GM18507 (cell line): ENCODE results near the gene FAM185A.
"Not testable (repeated sequence)": the region's sequence is repeated elsewhere in the genome, so short reads cannot be mapped to it uniquely, and the experiment has no call there.

ENCODE experiments used
- DNase-seq: peaks from one replicate; pipeline ENCODE4 v3.0.0; 2011; ENCODE audit warnings: low read depth; ENCODE audit not compliant: insufficient read length; ENCODE audit errors: extremely low spot score
- FAIRE-seq: peaks from 2 replicates; lab custom pipeline; 2011; peaks lifted over from hg19 to GRCh38; lab: Jason Lieb, UNC

Gene FAM185A

DNA sequence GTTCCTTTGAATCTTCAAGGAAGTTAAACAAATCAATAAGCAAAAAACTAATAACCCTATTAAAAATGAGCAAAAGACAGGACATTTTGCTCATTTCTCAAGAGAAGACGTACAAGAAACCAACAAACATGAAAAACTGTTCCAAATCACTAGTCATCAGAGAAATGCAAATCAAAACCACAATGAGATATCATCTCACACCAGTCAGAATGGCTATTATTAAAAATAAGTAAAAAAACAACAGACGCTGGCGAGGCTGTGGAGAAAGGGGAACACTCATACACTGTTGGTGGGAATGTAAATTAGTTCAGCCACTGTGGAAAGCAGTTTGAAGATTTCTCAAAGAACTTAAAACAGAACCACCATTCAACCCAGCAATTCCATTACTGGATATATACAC lies 21.7 kb downstream of the FAM185A start:
- FAIRE-seq, DNase-seq: not testable (repeated sequence)

DNA sequence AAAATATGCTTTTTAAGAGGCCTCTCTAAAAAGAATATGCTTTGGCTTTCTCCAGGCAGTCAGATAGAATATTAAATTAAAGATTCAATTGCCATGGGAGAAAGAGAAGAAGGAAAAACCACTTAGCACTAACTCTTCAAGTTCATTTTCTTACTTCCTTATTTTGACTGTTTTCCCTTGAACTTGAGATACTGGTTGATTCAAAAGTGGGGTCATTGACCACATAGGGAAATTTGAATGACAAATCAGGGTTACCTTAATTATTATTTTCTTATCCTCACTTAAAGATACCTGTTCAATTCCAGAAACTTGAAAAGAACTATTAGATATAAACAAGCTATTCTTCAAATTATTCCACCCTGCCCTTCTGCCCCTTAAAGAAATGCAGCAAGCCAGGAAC lies 27.4 kb downstream of the FAM185A start:
- DNase-seq, result not testable (repeated sequence)
- FAIRE-seq, result peak; percentile 31

DNA sequence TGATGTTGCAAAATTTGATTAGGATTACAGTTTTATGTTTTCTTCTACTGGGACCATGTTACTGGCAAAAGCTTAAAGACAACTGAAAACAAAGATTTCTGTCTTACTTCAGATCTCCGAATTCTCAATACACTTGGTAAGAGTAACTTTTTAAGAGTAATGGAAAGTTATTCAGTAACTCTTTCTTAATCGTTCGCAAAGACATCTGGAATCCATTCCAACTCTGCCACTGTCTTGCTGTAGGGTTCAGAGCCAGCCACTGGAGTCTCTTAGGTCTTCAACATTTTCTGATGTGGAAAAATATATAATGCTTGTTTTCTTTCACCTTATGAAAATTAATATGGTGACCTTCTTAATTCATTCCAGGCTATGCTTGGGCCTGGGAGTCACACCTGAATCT lies 29.9 kb downstream of the FAM185A start:
- not testable (repeated sequence) for DNase-seq, FAIRE-seq

DNA sequence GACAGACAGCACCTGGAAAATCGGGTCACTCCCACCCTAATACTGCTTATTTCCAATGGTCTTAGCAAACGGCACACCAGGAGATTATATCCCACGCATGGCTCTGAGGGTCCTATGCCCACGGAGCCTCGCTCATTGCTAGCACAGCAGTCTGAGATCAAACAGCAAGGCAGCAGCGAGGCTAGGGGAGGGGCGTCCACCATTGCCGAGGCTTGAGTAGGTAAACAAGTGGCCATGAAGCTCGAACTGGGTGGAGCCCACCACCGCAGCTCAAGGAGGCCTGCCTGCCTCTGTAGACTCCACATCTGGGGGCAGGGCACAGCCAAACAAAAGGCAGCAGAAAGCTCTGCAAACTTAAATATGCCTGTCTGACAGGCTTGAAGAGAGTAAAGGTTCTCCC lies 32.1 kb downstream of the FAM185A start:
- FAIRE-seq, result not testable (repeated sequence)

DNA sequence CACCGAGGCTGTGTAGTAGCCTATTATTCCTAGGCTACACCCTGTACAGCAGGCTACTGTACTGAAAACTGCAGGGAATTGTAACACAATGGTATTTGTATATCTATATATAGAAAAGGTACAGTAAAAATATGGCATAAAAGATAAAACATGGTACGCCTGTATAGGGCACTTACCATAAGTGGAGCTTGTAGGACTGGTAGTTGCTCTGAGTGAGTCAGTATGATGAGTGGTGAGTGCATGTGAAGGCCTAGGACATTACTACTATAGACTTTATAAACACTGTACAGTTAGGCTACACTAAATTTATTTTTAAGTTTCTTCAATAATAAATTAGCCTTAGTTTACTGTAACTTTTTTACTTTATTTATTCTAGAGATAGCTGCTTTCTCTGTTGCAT lies 40.0 kb downstream of the FAM185A start:
- not testable (repeated sequence) for FAIRE-seq, DNase-seq

More for the DNA sequence above, 32.1 kb downstream of the FAM185A start:
- DNase-seq, result not testable (repeated sequence)

DNA sequence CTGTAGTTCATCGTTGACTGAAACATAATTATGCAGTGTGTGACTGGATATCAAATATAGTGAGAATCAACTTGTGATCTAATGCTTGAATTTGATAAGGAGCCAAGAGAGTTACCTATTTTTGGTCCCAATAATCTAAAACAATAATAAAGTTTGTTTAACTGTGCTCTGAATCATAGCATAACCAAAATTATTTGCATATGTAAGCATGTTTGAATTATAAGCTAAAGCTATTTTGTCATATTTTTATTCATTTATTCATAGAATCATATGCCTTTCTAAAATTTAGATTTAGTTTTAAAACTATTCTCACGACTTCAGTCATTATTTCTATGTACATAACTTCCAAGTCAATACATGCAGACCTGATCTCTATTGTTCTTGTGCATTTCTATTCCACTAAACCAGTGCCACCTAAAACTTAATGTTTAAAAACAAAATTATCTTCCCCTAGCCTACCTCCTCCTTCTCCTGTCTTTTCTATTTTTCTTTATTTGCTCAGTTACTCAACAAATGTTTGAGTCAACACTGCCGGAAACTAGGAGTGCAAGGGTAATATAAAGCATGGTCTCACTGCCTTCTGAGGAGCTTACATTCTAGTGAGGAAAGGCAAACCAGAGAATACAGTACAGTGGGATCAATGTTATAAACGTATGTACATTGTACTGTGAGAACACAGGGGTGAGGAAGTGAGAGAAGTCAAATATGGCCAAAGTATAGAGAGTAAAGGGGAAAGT lies 41.7 kb downstream of the FAM185A start:
- DNase-seq, FAIRE-seq: not testable (repeated sequence)

DNA sequence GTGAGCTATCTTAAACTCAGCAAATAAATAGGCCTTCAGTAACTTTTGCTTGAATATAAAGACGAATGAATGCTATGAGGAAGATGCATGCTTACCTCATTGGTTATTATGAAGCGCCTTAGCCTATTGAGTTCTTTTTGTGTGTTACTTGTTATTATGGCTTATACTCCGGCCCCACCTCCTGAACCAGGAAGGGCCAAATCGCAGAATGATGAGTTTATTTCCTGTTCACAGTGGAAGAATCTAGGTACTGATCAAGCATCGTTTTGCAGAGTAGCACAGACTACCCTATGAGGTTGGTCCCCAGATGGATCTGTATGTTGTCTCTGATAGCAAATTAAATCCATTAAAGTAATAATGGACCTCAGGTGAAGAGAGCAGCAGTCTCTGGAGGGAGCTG lies 42.6 kb downstream of the FAM185A start:
- not testable (repeated sequence) for FAIRE-seq, DNase-seq

DNA sequence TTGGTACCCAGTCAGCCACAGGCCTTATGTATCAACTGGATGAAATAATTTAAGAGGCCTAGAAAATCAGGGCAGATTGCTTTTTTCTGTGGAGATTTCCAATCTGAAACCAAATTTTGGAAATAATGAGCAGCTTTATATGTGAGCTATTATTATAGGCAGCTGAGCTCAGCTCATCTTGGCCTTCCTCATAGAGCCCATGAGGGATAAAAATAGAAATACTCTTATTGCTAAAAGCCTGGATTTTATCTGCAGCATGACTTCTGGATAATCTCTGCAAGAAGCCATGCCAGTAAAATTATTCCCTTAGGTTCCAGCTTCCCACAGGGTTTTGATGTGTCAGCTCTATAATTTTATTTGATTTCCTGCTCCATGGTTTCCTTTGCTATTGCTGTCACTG lies 43.0 kb downstream of the FAM185A start:
- DNase-seq, FAIRE-seq: not testable (repeated sequence)

DNA sequence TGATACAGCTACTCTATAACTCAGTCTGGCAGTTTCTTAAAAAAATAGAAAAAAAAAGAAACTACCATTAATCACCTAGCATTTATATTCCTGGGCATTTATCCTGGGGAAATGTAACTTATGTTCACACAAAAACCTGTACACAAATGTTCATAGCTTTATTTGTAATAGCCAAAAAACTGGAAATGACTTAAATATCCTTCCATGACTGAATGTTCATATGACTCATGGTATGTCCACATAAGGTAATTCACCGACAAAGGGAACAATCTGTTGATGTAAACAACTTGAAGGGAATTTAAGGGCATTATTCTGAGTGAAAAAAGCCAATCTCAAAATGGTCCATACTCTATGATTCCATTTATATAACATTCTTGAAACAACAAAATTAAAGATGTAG lies 45.8 kb downstream of the FAM185A start:
- not testable (repeated sequence) for DNase-seq, FAIRE-seq

DNA sequence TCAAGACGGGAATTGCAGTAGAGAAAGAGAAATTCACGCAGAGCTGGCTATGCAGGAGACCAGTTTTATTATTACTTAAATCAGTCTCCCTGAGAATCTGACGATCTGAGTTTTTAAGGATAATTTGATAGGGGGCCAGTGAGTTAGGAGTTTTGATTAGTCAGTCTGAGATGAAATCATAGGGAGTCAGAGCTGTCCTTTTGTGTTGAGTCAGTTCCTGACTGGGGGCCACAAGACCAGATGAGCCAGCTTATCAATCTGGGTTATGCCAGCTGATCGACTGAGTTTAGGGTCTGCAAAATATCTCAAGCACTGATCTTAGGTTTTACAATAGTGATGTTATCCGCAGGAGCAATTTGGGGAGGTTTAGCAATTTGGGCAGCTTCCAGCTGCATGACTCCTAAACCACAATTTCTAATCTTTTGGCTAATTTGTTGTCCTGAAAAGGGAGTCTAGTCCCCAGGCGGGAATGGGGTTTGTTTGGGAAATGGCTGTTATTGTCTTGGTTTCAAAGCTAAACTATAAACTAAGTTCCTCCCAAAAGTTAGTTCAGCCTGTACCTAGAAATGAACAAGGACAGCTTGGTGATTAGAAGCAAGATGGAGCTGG lies 47.3 kb downstream of the FAM185A start:
- not testable (repeated sequence) for DNase-seq, FAIRE-seq

DNA sequence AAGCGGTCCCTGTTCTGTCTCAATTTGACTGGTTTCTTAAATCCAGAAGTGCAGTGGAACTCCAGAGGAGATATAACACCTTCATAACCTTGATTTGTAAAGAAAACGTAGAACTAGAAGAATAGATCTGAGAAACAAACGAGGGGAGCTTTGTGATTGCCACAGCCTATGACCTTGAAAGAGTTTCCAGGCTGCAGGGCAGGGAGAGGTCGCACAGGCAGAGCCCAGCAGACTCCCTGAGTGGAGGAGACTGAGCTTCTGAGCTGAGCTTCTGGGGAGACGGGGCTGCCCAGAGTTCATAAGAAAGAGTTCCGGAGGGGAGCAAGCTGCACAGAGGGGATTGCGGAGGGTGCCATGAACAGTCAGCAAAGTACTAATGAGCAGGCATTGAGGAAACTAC lies 57.8 kb downstream of the FAM185A start:
- FAIRE-seq (no peak), DNase-seq (no peak)

DNA sequence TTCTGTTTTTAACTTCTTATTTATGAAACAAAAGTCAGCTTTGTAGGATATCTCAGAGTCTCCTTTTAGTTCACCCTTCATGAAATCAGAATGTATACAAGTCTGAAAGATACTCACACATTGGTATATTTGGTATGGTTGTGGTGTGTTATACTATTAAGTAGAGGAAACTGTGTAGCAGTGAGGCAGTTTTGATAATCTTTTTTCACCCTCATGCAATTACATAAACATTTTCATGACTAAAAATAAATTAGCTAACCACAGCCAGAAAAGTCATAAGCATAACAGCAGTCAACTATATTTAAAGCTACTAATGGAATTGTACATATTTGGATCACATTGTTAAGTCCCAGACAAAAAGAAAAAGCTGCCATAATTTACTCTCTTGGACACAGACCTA lies 62.1 kb downstream of the FAM185A start:
- FAIRE-seq, result no peak
- no peak for DNase-seq

DNA sequence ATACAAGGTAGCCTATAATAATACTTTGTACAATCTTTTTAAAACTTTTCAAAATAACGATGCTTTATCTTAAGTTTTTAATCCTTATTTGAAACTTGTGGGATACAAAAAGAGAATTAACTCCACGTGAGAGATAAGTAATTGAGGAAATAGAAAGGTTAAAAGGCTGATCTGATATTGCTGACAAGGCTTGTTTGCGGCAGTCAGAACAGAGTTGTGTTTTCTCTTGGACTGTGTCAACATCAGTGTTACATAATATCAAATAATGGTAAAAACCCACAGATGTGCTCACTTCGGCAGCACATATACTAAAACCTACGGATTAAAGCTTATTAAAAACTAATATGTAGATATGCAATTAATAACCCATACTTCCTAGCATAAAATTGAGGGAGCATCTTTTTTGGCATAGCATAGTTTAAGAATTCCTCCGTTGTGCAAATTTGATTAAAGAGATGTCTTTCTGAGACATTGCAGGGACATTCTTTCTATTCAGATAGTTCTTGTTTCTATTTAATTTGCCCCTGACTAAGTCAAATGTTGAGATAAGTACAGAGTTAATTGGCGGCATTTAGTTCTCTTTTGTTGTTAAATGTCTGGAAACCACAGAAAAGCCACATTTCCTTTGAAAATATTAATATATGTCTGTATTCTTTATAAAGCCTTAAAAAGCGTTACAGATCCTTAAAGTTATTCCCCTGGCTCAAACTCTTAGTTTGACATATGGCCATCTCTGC lies 63.3 kb downstream of the FAM185A start:
- no peak for DNase-seq

DNA sequence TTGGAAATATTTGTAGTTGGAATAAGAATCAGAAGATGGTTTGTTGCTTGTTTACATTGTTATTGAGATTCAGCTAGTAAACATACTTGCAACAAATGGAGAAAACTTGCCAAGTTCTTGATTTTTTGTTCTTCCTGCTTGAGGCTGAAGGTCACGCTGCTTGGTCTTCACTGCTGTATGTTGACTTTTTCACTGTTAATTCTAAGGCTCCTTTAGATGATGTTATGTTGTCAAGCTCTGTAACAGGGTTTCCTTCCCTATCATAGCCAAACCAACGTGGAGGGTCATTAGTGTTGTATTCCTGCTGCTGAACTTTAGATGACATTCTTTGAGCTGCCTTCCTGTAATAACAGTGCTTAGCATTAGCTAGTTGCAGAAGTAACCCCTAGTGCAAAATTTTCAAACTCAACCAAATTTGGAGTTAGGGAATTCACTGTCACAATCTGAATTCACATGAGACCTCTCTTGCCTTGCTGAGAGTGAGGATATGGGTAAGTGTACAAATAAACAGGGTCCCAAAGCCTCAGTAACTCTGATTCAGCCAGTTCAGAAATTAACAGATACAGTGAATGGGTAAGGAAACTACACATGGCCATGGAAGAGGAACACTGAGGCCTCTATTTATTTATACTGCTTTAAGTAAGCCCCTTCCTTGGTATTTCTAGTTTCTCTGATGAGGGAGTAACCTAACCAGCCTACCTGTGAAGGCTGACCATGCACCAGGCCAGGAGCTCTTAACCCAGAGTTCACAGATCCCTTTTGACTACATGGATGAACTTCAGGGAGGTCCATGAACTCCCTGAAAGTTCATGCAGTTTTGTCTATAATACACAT lies 64.6 kb downstream of the FAM185A start:
- no peak for FAIRE-seq
- DNase-seq, result no peak

More for the DNA sequence above, 63.3 kb downstream of the FAM185A start:
- no peak for FAIRE-seq

DNA sequence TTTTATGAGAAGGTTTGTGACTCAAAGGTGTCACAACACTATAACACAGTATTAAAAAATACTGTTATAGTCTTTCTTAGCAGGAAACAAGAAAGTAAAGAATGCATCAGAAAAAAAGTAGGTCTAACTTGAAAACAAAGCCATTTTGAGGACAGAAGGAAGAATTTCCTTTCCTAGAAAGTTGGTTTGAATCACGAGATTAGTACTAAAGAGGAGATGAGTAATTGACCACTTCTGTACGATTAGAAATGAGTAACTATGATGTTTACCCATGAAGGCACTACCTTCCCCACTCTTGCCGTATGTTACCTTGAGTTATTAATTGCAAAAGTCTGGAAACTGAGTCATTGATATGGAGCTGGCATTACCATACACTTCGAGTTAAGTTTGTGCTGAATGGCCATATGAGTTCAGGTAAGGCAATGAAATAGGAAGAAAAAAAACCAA lies 65.2 kb downstream of the FAM185A start:
- DNase-seq (no peak), FAIRE-seq (no peak)

DNA sequence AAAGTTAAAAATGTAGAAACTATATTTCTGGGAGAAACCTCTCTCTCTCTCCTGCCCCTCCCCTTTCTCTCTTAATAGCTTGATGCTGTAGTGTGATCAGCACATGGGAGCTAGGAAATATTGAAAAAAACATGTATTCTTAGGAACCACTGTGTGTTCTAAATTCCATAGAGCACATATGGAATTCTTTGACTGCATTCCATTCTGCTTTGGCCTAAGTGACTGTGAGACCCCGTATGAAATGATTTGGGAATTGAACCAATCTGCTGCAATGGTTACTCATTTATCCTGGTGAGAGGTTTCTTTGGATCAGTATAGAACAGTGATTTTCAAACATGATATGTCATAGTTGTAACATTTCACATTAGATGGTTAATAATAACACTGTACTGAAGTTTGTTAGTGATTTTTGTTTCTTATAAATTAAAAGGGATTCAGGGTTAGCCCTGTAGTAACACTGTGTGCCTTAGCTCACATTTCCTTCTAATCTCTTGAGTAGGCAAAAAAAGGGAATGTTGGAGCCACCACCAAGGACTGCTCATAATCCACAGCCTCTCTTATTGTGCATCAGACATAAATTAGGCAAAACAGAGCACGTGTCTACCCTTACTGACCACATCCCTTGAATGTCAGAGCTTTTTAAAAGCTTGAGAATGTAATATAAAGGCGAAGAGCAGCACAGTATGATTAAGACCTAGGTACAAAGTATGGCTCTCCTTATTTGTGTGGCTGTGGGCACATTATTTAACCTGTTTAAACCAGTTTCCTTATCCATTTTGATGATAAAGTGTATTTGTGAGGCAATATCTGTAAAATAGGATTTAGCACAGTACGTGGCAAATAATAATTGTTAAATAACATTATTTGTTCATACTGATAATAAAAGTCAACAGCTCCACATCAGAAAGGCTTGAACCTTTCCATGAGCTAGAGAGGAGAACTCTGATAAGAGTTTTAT lies 69.1 kb downstream of the FAM185A start:
- DNase-seq (no peak), FAIRE-seq (no peak)

DNA sequence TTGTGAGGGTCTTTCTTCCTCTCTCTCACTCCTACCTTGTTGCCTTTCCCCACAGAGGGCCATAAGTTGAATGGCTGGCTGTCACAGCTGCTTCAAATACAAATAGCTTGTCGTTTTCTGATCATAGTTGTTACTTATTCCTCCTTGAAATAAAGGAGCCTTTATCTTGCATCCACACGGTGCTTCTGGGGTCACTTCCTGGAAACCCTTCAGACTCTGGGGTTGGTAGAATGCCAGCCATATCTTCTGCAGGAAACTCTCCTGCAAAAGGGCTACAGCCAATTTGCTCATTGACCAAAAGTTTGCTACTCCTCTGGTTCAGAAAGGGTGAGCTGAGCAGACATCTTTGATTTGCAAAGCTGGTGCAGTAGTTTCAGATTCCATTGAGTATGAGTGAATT lies 70.4 kb downstream of the FAM185A start:
- DNase-seq, result no peak
- FAIRE-seq, result no peak

DNA sequence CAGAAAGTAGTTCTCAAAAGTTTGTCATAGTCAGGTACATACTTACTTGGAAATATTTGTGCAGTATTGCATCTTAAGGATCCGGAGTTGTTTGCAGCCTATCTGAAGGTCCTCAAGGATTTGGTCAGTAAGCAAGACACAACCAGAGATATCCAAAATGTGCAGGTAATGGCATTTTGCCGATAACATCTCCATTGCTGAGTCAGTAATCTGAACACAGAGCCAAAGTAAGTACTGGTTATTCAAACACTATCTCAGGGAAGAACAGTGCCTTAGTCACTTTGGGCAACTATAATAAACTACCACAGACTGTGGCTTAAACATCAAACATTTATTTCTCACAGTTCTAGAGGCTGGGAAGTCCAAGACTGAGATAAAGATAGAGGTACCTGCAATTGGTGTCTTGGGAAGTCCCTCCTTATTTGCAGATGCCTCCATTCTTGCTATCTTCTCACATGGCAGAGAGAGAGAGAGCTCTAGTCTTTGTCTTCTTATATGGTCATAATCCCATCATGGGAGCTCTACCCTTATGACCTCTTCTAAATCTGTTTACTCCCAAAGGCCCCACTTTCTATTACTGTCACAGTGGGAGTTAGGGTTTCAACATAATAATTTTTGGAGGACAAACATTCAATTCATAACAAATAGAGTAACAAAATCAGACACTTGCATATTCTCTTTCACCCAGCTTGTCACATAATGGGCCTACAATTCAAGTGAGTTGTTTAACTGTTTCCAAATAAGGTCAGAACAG lies 73.4 kb downstream of the FAM185A start:
- DNase-seq (no peak), FAIRE-seq (no peak)
